Lower leg skin (tissue), 4 donors: Measurements from ENCODE around the gene POC1B. TPM values are rescaled to one million over a fixed set of nuclear protein-coding genes. Genes with fewer than 3 reads are reported as not detected.

Source experiments
- DNase-seq, 2 donors: peaks; one replicate each; pipeline ENCODE4 v3.0.0-alpha.2; 2019; ENCODE audit warnings: low spot score in 2 of 2
- H3K4me3 ChIP-seq: fragments of 200-600 bp; sonication (generic); 2 replicates; pipeline ENCODE4 v1.5.1; 2017; ENCODE audit warnings: mild to moderate bottlenecking, low read depth; ENCODE audit not compliant: poor library complexity, severe bottlenecking
- POLR2A ChIP-seq, 2 donors: fragments of 450-650 bp; IDR thresholded peaks; one replicate each; pipeline ENCODE4 v1.6.1; 2016 to 2017; ENCODE audit warnings: antibody characterized with exemption in 2 of 2, mild to moderate bottlenecking in 1 of 2, moderate library complexity in 1 of 2
- WGBS, 2 donors: methylation state at CpG; one replicate each; pipeline ENCODE4 v1.1.5; 2018; 5-methylcytosine and 5-hydroxymethylcytosine counted together
- intact Hi-C: fragments of 100-400 bp; cut with DNase I; formaldehyde crosslinking; loops from one replicate; pipeline ENCODE4 v1.15.0; 2023; ENCODE audit warnings: low total_unique reads
- total RNA-seq, 4 donors: library from RNA; depleted of rRNA; stranded (reverse); fragments of >200 nt; gene quantifications; one replicate each; pipeline ENCODE4 v1.1.0, GENCODE V29; 2016
- TF ChIP-seq, protein P1 (sequence below), 3 donors: fragments of 450-650 bp; IDR thresholded peaks; one replicate each; pipeline ENCODE4 v1.5.1; 2016; ENCODE audit warnings: antibody characterized with exemption in 3 of 3, mild to moderate bottlenecking in 3 of 3, moderate library complexity in 2 of 3

The POC1B gene
- total RNA-seq, 4 donors from 2014 or later: 10.5 to 15.9 (median 14.7) TPM

DNA sequence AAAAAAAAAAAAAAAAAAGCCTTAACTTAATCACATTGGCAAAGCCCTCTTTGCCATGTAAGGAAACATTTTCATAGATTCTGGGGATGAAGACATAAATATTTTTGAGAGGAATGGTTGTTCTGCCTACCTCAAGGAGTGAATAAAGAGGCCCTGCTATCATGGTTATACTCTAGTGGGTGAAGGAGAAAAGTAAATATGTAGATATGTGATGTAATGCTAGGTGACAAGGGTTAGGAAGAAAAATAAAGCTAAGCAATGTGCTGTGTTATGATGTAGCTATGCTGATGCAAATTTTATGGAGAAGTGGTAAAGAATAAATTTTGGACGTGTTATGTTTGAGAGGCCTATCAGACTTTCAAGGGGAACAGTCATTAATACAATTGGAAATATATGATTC is 93.5 kb downstream of the POC1B start:
- TF ChIP-seq, protein P1, sequence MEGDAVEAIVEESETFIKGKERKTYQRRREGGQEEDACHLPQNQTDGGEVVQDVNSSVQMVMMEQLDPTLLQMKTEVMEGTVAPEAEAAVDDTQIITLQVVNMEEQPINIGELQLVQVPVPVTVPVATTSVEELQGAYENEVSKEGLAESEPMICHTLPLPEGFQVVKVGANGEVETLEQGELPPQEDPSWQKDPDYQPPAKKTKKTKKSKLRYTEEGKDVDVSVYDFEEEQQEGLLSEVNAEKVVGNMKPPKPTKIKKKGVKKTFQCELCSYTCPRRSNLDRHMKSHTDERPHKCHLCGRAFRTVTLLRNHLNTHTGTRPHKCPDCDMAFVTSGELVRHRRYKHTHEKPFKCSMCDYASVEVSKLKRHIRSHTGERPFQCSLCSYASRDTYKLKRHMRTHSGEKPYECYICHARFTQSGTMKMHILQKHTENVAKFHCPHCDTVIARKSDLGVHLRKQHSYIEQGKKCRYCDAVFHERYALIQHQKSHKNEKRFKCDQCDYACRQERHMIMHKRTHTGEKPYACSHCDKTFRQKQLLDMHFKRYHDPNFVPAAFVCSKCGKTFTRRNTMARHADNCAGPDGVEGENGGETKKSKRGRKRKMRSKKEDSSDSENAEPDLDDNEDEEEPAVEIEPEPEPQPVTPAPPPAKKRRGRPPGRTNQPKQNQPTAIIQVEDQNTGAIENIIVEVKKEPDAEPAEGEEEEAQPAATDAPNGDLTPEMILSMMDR (IDR thresholded peaks at IDR 0.05): no peak
- no peak for TF ChIP-seq POLR2A (IDR thresholded peaks at IDR 0.05)
- WGBS, 2 donors: 95 to 98% methylated on average over 1 of the region's 1 CpG
- no peak for DNase-seq
- intact Hi-C loops: no loop called here
- no peak overlapping the region for H3K4me3 ChIP-seq

DNA sequence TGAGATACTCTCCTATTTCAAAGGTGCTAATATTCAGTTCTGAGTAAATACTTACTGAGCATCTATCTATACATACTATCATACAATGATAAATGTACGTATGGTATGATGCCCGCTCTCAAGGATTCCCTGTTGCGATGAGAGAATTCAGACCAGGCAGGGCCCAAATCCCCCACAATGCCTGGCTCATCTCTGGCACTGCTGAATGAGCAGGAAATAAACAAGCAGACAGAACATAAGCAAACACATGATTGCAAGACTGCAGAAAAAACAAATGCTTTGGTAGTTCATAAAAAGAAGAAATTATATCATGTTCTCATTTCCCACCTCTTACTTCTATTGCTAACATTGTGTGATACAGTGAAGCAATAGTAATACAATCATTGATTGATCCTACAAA is 96.3 kb downstream of the POC1B start:
- intact Hi-C loops: no loop called here
- no peak for DNase-seq
- WGBS, 2 donors: 95% methylated on average over 3 of the region's 3 CpGs
- no peak for TF ChIP-seq POLR2A (IDR thresholded peaks at IDR 0.05)
- TF ChIP-seq, protein P1 (IDR thresholded peaks at IDR 0.05): no peak
- H3K4me3 ChIP-seq: no peak overlapping the region

DNA sequence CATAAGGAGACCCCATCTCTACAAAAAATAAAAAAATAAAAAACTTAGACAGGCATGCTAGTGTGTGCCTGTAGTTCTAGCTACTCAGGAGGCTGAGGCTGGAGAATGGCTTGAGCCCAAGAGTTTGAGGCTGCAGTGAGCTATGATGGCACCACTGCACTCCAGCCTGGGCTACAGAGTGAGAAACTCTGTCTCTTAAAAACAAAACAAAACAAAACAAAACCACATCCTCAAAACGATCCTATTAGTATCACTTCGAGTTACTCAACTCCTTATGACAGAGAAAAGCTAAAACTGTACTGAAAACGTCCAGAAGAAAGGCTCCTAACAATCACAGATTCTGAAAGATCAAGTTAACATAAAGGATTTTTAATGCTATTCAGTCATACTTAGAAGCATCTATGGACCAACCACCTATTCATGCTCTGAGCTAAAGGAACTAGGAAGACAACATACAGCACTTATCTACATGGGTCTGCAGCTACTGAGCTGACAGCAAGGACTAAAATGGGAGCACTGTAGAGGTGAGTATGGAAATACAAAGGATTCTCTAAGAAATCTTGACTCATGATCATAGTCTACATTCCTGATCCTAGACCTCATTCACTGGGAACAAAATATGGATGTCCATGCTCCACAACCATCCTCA is 98.2 kb downstream of the POC1B start:
- no peak overlapping the region for H3K4me3 ChIP-seq
- TF ChIP-seq, protein P1 (IDR thresholded peaks at IDR 0.05): no peak
- no peak for TF ChIP-seq POLR2A (IDR thresholded peaks at IDR 0.05)
- DNase-seq: no peak
- WGBS, 2 donors: 60 to 77% methylated on average over 3 of the region's 3 CpGs
- intact Hi-C loops: no loop called here

DNA sequence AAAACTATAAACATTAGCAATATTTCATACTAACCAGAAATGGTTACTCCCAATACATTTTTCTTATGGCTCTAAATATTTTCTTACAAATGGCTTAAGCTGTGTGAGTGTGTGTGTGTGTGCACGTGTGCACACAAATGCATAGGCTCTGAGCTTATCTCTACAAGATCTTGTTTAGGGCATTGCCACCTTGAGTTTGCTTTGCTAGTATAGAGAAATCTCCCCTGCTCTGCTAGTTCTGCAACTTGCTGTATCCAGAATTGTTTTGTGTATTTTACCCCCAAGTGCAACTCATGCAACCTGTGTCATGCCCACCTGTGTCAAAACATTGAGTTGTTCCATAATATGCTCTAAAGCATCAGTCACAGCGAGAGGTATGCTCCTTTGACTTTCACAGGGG is 101.0 kb downstream of the POC1B start:
- no peak for TF ChIP-seq POLR2A (IDR thresholded peaks at IDR 0.05)
- TF ChIP-seq, protein P1 (IDR thresholded peaks at IDR 0.05): no peak
- no peak for DNase-seq
- H3K4me3 ChIP-seq: no peak overlapping the region
- intact Hi-C loops: no loop called here
- 90 to 96% methylated on average over 2 of the region's 2 CpGs for WGBS, 2 donors

DNA sequence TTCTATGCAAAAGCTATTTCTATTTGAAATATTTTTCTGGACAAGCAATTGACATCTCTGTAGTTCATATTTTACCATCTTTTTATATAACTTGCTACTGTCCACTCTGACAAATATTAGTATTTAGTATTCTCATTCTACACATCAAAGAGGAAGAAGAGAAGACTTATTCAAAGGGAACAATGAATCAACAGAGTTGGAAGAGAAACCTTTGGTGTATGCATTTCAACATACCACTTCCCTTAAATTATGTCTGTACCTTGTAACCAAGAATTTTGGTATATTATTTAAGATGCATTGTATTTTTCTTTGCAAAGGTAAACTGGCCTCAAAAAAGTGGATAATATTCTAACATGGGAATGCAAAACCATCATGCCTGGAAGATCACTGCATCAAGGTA is 101.5 kb downstream of the POC1B start:
- TF ChIP-seq, protein P1 (IDR thresholded peaks at IDR 0.05): no peak
- no peak for TF ChIP-seq POLR2A (IDR thresholded peaks at IDR 0.05)
- DNase-seq: no peak
- intact Hi-C loops: no loop called here
- H3K4me3 ChIP-seq: no peak overlapping the region
